H1 (cell line): ENCODE data around the gene RBMS1.

ENCODE experiments used
- BACH1 ChIP-seq: IDR thresholded peaks from 2 replicates; pipeline ENCODE4 v1.6.1; 2012; ENCODE audit warnings: low read length, improper control_type of control experiment
- HDAC6 ChIP-seq: IDR thresholded peaks from one replicate; pipeline ENCODE4 v1.7.1; 2012; ENCODE audit warnings: low read depth, mild to moderate bottlenecking, inconsistent platforms, low read length, moderate library complexity
- RAD21 ChIP-seq, 2 experiments: IDR thresholded peaks in 1 of 2; conservative IDR thresholded peaks in 1 of 2; 2 replicates each; pipeline ENCODE4 v1.6.1; 2011; ENCODE audit warnings: low read depth in 2 of 2, low read length in 2 of 2, improper control_type of control experiment in 1 of 2, inconsistent platforms in 1 of 2, mild to moderate bottlenecking in 1 of 2, moderate library complexity in 1 of 2
- TAF1 ChIP-seq: IDR thresholded peaks from 2 replicates; pipeline ENCODE4 v1.6.1; 2011; ENCODE audit warnings: mild to moderate bottlenecking, low read depth, low read length

DNA sequence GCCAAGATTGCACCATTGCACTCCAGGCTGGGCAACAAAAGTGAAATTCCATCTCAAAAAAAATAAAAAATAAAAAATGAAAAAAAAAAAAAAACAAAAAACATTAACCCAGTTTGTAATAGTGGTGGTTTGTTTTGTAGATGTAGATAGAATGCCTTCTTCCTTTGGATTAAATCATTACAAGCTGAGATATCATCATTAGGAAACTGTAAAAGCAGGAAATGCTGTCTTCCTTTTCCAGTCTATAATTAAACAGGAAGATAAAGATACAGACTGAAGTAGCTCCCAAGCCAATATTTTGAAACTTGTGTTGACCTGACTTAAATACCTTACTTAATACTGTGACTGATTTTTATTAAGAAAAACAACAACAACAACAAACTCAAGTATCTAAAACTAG is 43.1 kb downstream of the RBMS1 start:
- TF ChIP-seq RAD21 (IDR thresholded peaks at IDR 0.05 in 1 of 2, conservative IDR thresholded peaks at IDR 0.05 in 1 of 2; ENCODE audit: low read depth in 2 of 2, low read length in 2 of 2) (no peak), TAF1 (no peak), HDAC6 (no peak), BACH1 (no peak)
